Fibroblast of gingiva (primary cell): Measurements from ENCODE around the gene ICA1.
"Not testable (repeated sequence)": the region's sequence is repeated elsewhere in the genome, so short reads cannot be mapped to it uniquely, and the experiment has no call there.

ENCODE experiments used
- DNase-seq: peaks from one replicate; pipeline ENCODE4 v3.0.0-alpha.2; 2011; ENCODE audit warnings: low read depth

ICA1 gene

DNA sequence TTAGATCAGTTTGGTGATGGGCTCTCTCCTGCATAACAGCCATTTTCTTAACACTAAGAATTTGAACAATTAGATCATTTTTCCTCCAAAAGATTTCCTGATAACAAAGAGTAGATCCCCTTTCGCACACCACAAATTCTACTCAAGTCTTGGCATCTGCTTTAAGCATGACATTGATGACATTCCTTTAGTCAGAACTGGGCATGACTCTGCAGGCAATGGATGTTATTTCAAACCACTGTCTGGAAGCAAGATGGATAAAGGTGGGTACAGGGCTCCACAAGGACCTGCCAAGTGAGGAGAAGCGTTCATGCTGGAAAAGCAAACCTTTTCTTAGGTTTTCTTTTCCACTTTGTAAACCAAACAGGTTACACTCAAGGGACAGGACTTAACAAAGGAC lies 169.8 kb downstream of the ICA1 start:
- DNase-seq, result no peak

DNA sequence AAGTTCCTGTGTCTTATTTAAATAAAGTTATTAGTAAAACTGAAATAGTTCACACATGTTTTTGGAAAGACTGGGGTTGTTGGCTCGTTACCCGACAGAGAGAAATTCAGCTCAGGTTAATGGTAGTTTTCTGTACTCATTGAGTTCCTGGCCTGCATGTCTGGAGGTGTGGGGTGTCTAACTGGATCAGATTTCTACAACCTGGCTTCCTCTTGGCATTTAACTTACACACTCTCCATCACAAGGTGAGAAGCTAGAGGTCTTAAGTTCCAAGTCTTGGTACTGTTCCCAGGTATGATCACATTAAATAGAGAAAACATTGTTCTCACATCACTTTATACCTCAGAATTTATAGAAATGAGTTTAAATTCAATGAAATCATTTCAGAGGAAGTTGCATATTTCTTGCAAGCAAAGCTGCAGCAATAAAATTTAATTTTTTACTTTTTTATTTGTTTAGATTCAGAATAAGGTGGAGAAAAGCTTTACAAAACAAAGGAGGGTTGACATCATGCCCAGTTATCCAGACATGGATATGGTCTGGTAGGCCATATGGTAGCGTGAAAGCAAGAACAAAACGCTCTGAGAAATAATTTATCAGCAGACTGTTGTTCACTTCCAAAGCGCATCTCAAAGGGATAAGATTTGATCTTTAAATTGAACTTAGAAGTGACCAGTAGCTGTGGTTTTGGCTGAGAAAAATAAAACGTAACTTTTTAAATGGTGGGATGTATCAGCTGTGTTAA lies 172.8 kb downstream of the ICA1 start:
- no peak for DNase-seq

DNA sequence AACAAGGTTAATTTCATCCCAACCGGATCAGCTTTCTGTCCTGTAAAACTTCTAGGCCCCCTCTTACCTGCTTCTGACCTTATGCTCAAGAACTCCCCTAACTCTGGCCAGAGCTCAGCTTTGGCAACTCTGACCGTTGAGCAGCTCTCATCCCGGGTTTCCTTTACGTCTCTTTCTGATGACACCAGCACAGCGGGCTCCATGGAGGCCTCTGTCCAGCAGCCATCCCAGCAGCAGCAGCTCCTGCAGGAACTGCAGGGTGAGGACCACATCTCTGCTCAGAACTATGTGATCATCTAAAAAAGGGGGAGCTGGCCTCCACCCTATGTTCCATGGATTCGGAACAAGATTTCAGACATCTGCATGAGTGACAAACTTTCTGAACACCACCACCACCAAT lies 175.7 kb downstream of the ICA1 start:
- DNase-seq, result no peak

DNA sequence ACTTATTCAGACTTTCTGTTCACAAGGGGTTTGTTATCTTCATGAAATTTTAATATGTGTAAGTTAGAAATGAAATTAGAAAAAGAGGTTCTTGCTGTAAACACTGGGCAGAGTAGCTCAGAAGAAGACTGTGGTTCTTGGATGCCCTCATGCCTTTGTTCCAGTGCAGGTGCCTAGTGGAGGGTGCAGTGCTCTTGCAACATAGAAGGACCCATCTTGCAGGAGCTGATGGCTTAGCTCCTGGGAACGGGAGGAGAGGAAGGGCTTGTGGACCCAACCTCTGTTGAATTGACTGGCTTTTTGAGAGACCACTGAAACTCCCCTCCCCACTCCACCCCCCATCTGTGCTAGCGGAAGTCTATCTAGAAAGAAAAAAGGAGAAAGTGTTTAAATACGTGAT lies 176.5 kb downstream of the ICA1 start:
- DNase-seq, result no peak

DNA sequence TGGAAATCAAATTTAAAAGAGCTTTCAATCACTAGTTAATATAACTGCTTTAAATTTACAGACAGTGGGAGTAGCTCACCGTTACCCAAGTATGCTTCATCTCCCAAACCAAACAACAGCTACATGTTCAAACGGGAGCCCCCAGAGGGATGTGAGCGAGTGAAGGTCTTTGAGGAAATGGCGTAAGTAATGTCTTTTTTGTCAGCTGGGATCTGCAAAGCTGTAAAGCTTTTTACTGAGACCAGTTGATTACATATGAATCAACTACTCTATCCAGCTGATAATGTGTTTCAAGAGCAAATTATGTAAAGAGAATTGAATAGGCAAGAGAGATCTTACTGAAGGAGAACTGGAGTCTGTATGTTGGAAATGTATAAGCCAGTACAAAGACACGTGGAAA lies 177.1 kb downstream of the ICA1 start:
- DNase-seq, result no peak

DNA sequence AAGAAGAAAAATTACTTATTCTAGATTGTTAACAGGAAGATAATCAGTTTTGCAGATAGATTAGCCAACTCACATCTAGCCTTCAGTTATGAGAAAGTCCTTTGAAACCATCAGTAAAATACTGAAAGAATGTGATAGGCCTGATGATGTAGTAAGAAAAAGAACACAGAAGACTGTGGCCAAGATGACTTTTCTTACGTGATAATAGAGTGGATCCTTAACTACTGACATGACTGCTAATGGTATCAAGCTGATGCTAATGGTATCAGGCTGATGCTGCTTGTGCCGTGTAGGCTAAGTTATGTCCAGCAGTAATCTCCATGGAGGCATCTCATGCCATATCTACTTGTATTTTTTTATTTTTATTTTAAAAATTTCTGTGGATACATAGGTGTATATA lies 179.2 kb downstream of the ICA1 start:
- no peak for DNase-seq

DNA sequence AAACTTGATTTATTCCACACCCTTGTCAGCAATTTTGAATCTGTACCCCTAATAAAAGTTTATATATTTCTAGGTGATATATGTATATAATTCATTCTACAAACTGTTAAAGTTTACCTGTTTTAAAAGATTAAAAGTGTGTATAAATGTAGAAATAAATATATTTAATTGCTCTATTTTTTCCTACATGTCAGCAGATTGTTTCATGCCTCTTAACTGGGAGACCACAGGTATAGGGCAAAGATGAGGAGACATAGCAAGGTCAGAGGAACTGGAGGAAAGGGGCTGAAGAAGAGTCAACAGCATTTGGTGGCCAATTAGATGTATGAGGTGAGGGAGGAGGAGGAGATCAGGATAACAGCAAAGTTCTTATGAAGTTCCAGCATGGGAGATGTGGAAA lies 183.5 kb downstream of the ICA1 start:
- DNase-seq, result no peak

DNA sequence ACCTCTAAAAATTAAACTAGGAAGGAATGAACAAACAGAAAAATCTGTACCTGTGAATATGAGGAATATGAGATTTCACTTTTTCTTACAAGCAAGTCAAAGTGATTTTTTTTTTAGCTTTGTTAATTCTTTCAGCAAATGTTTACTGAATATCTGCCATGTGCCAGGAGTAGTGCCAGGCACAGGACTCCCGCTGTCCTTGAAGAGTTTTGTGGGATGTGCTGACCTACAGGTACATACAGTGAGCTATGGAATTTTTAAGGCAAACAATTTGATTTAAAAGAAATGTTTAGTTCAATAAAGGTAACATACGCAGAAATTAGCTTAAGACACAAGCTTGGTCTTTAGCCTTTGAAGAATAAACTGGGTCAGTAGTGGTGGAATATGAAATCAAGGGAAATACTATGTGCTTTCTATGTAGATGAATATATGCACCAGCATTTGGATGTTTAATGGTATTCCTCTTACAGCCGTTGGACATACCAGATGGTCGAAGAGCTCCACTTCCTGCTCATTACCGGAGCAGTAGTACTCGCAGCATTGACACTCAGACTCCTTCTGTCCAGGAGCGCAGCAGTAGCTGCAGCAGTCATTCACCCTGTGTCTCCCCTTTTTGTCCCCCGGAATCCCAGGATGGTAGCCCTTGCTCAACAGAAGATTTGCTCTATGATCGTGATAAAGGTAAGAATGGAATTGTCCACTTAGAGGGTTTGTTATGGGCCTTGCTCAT lies 191.4 kb downstream of the ICA1 start:
- DNase-seq, result no peak

DNA sequence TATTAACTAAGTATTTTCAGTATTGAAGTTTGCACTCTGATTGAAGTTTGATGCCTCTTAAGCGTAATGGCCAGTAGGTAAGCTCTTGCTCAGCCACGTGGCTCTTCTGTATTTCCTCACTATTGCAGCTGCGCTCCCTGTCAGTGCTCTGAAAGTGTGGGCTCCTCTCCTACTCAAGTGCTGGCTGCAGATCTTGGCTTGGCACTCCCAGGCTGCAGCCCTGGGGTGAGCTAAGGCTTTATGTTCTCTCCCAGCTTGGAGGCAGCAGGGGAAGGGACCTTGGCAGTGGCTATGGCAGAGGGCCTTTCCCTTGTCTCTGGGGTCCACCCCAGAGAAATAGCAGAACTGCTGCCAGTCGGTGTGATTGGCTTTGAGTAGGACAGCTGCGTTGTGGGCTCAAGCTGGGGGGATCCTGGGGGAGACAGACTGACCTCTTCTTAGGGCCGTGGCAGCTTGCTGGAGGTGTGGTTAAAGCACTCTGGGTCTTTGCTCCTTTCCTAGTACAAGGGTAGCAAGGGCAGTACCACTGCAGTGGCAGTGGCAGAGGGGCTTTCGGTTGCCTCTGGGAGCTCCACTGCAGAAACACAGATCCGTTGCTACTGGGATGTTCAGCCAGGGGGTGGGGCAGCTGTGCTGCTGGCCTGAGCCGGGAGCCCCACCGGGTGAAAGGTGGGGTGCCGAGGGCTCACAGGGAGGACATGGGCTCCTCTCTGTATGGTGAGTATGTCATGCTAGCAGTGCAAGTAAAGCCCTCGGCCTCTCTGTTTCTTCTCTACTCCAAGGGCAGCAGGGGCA lies 192.9 kb downstream of the ICA1 start:
- no peak for DNase-seq

DNA sequence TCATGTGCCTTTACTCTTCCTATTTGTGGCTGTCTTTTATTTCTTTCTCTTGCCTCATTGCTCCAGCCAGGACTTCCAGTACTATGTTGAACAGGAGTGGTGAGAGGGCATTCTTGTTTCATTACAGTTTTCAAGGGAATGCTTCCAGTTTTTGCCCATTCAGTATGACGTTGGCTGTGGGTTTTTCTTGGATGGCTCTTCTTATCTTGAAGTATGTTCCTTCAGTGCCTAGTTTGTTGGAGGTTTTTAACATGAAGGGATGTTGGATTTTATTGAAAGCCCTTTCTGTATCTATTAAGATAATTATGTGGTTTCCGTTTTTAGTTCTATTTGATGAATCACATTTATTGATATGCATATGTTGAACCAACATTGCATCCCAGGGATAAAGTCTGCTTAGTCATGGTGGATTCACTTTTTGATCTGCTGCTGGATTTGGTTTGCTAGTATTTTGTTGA lies 196.6 kb downstream of the ICA1 start:
- DNase-seq, result peak; percentile 87

DNA sequence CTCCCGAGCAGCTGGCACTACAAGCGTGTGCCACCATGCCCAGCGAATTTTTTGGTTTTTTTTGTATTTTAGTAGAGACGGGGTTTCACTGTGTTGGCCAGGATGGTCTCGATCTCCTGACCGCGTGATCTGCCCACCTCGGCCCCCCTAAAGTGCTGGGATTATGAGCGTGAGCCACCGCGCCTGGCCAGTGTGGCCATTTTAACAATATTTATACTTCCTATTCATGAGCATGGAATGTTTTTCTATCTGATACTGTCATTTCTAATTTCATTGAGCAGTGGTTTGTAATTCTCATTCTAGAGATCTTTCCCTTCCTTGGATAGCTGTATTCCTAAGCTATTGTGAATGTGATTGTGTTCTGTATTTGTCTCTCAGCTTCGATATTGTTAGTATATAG lies 197.1 kb downstream of the ICA1 start:
- no peak for DNase-seq

DNA sequence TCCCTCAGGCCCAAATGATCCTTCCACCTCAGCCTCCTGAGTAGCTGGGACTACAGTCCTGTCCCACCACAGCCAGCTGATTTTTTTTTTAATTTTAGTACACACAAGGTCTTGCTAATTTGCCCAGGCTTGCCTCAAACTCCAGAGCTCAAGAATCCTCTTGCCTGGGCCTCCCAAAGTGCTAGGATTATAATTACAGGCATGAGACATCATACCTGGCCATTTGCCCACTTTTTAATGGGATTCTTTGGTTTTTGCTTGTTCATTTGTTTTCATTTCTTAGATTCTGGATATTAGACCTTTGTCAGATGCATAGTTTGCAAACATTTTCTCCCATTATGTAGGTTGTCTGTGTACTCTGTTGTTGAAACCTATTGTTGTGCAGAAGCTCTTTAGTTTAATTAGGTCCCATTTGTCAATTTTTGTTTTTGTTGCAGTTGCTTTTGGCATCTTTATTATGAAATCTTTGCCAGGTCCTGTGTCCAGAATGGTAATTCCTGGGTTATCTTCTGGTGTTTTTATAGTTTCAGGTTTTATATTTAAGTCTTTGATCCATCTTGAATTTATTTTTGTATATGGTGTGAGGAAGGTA lies 198.2 kb downstream of the ICA1 start:
- DNase-seq, result peak; percentile 6

DNA sequence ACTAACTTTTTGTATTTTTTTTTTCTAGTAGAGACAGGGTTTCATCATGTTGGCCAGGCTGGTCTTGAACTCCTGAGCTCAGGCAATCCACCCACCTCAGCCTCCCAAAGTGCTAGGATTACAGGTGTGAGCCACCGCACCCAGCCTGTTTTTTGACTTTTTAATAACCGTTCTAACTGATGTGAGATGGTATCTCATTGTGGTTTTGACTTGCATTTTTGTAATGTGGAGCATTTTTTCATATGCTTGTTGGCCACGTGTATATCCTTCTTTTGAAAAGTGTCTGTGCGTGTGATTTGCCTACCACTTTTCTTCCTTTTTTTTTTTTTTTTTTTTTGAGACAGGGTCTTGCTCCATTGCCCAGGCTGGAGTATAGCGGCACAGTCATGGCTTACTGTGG lies 198.7 kb downstream of the ICA1 start:
- not testable (repeated sequence) for DNase-seq
